Thyroid gland (tissue), 4 donors: ENCODE results near the gene KLF6. TPM values are rescaled to one million over a fixed set of nuclear protein-coding genes. Genes with fewer than 3 reads are reported as not detected.

Source experiments
- DNase-seq, 2 donors: peaks; one replicate each; pipeline ENCODE4 v3.0.0-alpha.2; 2019
- H3K27ac ChIP-seq, 3 donors: fragments of 200-600 bp; sonication (generic); 1 replicate in 2 of 3; 2 replicates in 1 of 3; pipeline ENCODE4 v1.5.1; 2016 to 2019; ENCODE audit warnings: mild to moderate bottlenecking in 1 of 3, moderate library complexity in 1 of 3
- H3K27me3 ChIP-seq: fragments of 200-600 bp; sonication (generic); one replicate; pipeline ENCODE4 v1.5.1; 2019
- H3K36me3 ChIP-seq, 2 donors: fragments of 200-600 bp; sonication (generic); one replicate each; pipeline ENCODE4 v1.5.1; 2016 to 2019
- H3K4me1 ChIP-seq, 2 donors: fragments of 200-600 bp; sonication (generic); one replicate each; pipeline ENCODE4 v1.5.1; 2017 to 2019
- H3K4me3 ChIP-seq, 3 donors: fragments of 200-600 bp; sonication (generic); replicated peaks in 1 of 3; 1 replicate in 2 of 3; 2 replicates in 1 of 3; pipeline ENCODE4 v1.5.1; 2016; ENCODE audit warnings: mild to moderate bottlenecking in 1 of 3
- H3K9me3 ChIP-seq: fragments of 200-600 bp; sonication (generic); one replicate; pipeline ENCODE4 v1.5.1; 2017
- CTCF ChIP-seq, 6 experiments: fragments of 200-600 bp in 3 of 6; fragments of 450-650 bp in 3 of 6; sonication (generic) in 3 of 6; IDR thresholded peaks; one replicate each; pipeline ENCODE4 v1.5.1; 2016 to 2019; ENCODE audit warnings: antibody characterized with exemption in 6 of 6, mild to moderate bottlenecking in 2 of 6, inconsistent platforms in 1 of 6, moderate library complexity in 1 of 6
- POLR2A ChIP-seq, 2 donors: fragments of 450-650 bp; IDR thresholded peaks; one replicate each; pipeline ENCODE4 v1.6.1; 2017; ENCODE audit warnings: antibody characterized with exemption in 2 of 2, mild to moderate bottlenecking in 2 of 2, moderate library complexity in 1 of 2
- WGBS, 2 donors: methylation state at CpG; one replicate each; pipeline ENCODE4 v1.1.5; 2017; 5-methylcytosine and 5-hydroxymethylcytosine counted together
- intact Hi-C: fragments of 100-400 bp; cut with DNase I; formaldehyde crosslinking; loops from one replicate; pipeline ENCODE4 v1.15.1; 2023
- total RNA-seq, 4 donors: library from RNA; depleted of rRNA; stranded (reverse); fragments of >200 nt; gene quantifications; one replicate each; pipeline ENCODE4 v1.2.3, GENCODE V29; 2016

The KLF6 gene
- total RNA-seq, 4 donors from 2014 or later, result 50.4 to 166 (median 103) TPM

- whole genome bisulfite sequencing, 2 donors, result 96 to 97% methylated on average over 27 of the region's 27 CpGs
- Histone ChIP-seq H3K36me3 (no peaks in the 10 kb centered on the region), H3K4me3 (no peak overlapping the region), H3K27me3 (no peaks in the 10 kb centered on the region), H3K27ac (peak overlapping the region; percentile 62 to 93 (median 68)), H3K4me1 (peaks cover 12 to 26% of the 10 kb centered on the region in 2 donors), H3K9me3 (no peaks in the 10 kb centered on the region)
- no peak for TF ChIP-seq CTCF (IDR thresholded peaks at IDR 0.05)
- TF ChIP-seq POLR2A (IDR thresholded peaks at IDR 0.05), result no peak
- DNase-seq, result no peak
- intact Hi-C loops, result no loop called here
These were observed 42.9 kb upstream of the KLF6 start for GRCh38 chr10:3827768-3828403.

- H3K4me1 ChIP-seq, result peaks cover 12 to 26% of the 10 kb centered on the region in 2 donors
- no peaks in the 10 kb centered on the region for H3K27me3 ChIP-seq
- no peaks in the 10 kb centered on the region for H3K36me3 ChIP-seq
- TF ChIP-seq CTCF (IDR thresholded peaks at IDR 0.05) (no peak), POLR2A (IDR thresholded peaks at IDR 0.05) (no peak)
- H3K9me3 ChIP-seq, result no peaks in the 10 kb centered on the region
- no peak for DNase-seq
- 93 to 95% methylated on average over 10 of the region's 10 CpGs for WGBS, 2 donors
- H3K4me3 ChIP-seq, result no peak overlapping the region
- intact Hi-C loops, result no loop called here
- peak overlapping the region in 2 of 3 donors; percentile 20 to 68 for H3K27ac ChIP-seq
These were observed 42.3 kb upstream of the KLF6 start for GRCh38 chr10:3827266-3827665.

GRCh38 chr10:3825862-3826351 is 40.9 kb upstream of the KLF6 start:
- DNase-seq, result no peak
- intact Hi-C loops, result no loop called here
- Histone ChIP-seq H3K4me3 (no peak overlapping the region), H3K9me3 (no peaks in the 10 kb centered on the region), H3K4me1 (peaks cover 6 to 19% of the 10 kb centered on the region in 2 donors), H3K27ac (no peak overlapping the region), H3K36me3 (no peaks in the 10 kb centered on the region), H3K27me3 (no peaks in the 10 kb centered on the region)
- TF ChIP-seq CTCF (IDR thresholded peaks at IDR 0.05), result no peak
- TF ChIP-seq POLR2A (IDR thresholded peaks at IDR 0.05), result no peak
- WGBS, 2 donors, result 87 to 93% methylated on average over 21 of the region's 21 CpGs

GRCh38 chr10:3825244-3825643 is 40.2 kb upstream of the KLF6 start:
- Histone ChIP-seq H3K4me3 (no peak overlapping the region), H3K27me3 (no peaks in the 10 kb centered on the region), H3K9me3 (no peaks in the 10 kb centered on the region), H3K4me1 (peaks cover 6 to 12% of the 10 kb centered on the region in 2 donors), H3K36me3 (no peaks in the 10 kb centered on the region), H3K27ac (no peak overlapping the region)
- no peak for DNase-seq
- intact Hi-C loops, result no loop called here
- WGBS, 2 donors, result 88 to 92% methylated on average over 6 of the region's 6 CpGs
- TF ChIP-seq POLR2A (IDR thresholded peaks at IDR 0.05), result no peak
- TF ChIP-seq CTCF (IDR thresholded peaks at IDR 0.05), result no peak

- Histone ChIP-seq H3K4me3 (no peak overlapping the region), H3K27me3 (no peaks in the 10 kb centered on the region), H3K27ac (no peak overlapping the region), H3K36me3 (no peaks in the 10 kb centered on the region), H3K9me3 (no peaks in the 10 kb centered on the region), H3K4me1 (no peaks in the 10 kb centered on the region)
- 89 to 95% methylated on average over 10 of the region's 10 CpGs for WGBS, 2 donors
- TF ChIP-seq CTCF (IDR thresholded peaks at IDR 0.05) (no peak), POLR2A (IDR thresholded peaks at IDR 0.05) (no peak)
- no peak for DNase-seq
- intact Hi-C loops, result no loop called here
These were observed 37.7 kb upstream of the KLF6 start for GRCh38 chr10:3822541-3823330.
